ENCODE results near the gene PSMF1. TPM values are rescaled to one million over a fixed set of nuclear protein-coding genes. Genes with fewer than 3 reads are reported as not detected.
"Not testable (repeated sequence)": the region's sequence is repeated elsewhere in the genome, so short reads cannot be mapped to it uniquely, and the experiment has no call there.

The PSMF1 gene
- total RNA-seq, 1 donor from 2014 or later = 39.9 TPM

DNA sequence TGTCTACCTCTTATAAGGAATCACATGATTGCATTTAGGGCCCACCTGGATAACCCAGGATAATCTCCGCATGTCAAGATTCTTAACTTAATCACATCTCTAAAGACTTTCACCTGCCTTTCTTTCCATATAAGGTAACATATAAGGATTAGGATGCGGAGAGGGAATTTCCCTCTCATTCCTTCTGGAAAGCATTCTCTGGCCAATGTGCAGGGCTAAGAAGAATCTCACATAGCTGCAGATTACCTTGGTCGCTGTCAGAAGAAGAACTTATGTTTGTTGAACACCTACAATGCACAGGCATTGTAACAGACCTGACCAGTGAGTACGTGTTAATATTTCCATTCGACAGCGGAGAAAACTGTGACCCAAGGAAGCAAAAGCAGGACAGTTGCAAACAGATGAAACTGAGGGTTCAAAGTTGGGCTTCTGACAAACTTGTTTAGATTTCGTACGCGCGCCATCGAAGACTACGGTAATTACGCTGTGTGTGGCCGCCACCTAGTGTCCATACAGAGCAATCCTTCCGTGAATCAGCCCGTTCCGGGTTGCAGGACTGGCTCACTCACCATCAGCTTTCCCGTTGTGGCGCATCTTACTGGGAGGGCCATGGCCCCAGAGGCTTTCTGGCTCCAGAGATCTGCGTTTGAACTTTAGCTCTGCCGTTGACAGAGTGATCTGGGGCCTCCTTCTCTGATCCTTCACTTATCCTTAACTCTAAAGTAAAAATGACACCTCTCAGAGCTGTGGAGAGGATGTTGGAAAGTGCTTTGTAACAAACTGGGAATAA is 94.4 kb downstream of the PSMF1 start:
- DNase-seq (ENCODE audit: low read depth, low spot score) = peak; percentile 32

DNA sequence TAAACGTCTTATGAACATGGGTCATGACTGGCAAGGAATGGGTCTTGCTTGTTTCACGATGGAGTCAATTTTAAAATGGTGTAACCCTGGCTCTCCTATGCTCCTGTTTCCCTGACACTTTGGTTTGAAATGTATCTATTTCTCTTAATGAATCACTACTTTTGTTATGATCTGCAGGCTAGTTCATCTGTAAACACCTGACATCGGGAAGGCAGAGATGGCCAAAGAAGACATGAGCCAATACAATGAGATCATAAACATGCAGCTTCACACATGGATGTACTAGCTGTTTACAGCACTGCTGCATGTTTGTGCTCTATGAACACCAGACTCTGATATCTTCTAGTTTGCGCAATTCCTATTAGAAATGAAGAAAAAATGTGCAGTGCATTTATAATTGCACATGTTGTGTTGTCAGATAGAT is 96.4 kb downstream of the PSMF1 start:
- no peak for DNase-seq (ENCODE audit: low read depth, low spot score)

GRCh38 chr20:1215386-1216170 is 97.2 kb downstream of the PSMF1 start:
- DNase-seq (ENCODE audit: low read depth, low spot score) = no peak

- not testable (repeated sequence) for DNase-seq (ENCODE audit: low read depth, low spot score)
Measured at GRCh38 chr20:1216527-1217427, 98.4 kb downstream of the PSMF1 start.

Other genes with a start within 250 kb of the PSMF1 start
- gene ANGPT4, start 202.3 kb upstream of the PSMF1 start, total RNA-seq = not detected in 2 replicates
- gene RSPO4, start 116.3 kb upstream of the PSMF1 start, total RNA-seq = not detected in 2 replicates
- gene TMEM74B, start 66.4 kb downstream of the PSMF1 start, total RNA-seq = 0.07 TPM in 1 of 2 replicates, not detected in the other
- 0.07 TPM in 1 of 2 replicates, not detected in the other for gene C20orf202, start 84.9 kb downstream of the PSMF1 start, total RNA-seq
- gene RAD21L1, start 107.4 kb downstream of the PSMF1 start, total RNA-seq = 0.14 and 0.26 TPM in 2 replicates
- gene SNPH, start 147.7 kb downstream of the PSMF1 start, total RNA-seq = 6.4 and 14.0 TPM in 2 replicates
- 3.0 and 7.0 TPM in 2 replicates for gene SDCBP2, start 210.5 kb downstream of the PSMF1 start, total RNA-seq